ENCODE measurements around the gene ATP6V1F.

Gene ATP6V1F

GRCh38 chr7:128890306-128891109 lies 27.9 kb downstream of the ATP6V1F start:
- no peak overlapping the region for H3K9ac ChIP-seq (ENCODE audit: low read length)
- no peaks in the 10 kb centered on the region for H3F3A ChIP-seq (ENCODE audit: insufficient read depth, low read length)
- H3K79me2 ChIP-seq (ENCODE audit: insufficient read depth, low read length), result no peaks in the 10 kb centered on the region
- peaks cover 11% of the 10 kb centered on the region for H3K4me1 ChIP-seq (ENCODE audit: insufficient read depth, low read length, severe bottlenecking)
- no peaks in the 10 kb centered on the region for H3K9me3 ChIP-seq (ENCODE audit: low read length)
- H3K36me3 ChIP-seq (ENCODE audit: insufficient read depth, low read length), result no peaks in the 10 kb centered on the region
- no peak overlapping the region for H2AFZ ChIP-seq (ENCODE audit: low read length)
- H3K4me2 ChIP-seq (ENCODE audit: low read length), result peak overlapping the region; percentile 45
- H3K4me3 ChIP-seq (ENCODE audit: low read depth, low read length, poor library complexity, severe bottlenecking), result peak overlapping the region; percentile 31
- TF ChIP-seq EZH2 (IDR thresholded peaks at IDR 0.05; ENCODE audit: borderline replicate concordance, low read length) (no peak), CTCF (IDR thresholded peaks at IDR 0.05; ENCODE audit: low read length) (no peak)
- peaks cover 10% of the 10 kb centered on the region; the same call in 1 of the 2 replicates for H3K27me3 ChIP-seq (ENCODE audit: insufficient read depth, low read length)
- H3K27ac ChIP-seq (ENCODE audit: low read depth, low read length, poor library complexity, severe bottlenecking), result no peak overlapping the region
- no peaks in the 10 kb centered on the region for H3K9me2 ChIP-seq (ENCODE audit: low read depth, low read length)
- H4K20me1 ChIP-seq (ENCODE audit: insufficient read depth, low read length), result no peaks in the 10 kb centered on the region

- H3K4me2 ChIP-seq (ENCODE audit: low read length), result peak overlapping the region; percentile 45
- no peaks in the 10 kb centered on the region for H3K9me3 ChIP-seq (ENCODE audit: low read length)
- peaks cover 10% of the 10 kb centered on the region; the same call in 1 of the 2 replicates for H3K27me3 ChIP-seq (ENCODE audit: insufficient read depth, low read length)
- H3K9ac ChIP-seq (ENCODE audit: low read length), result no peak overlapping the region; the same call in 1 of the 2 replicates
- TF ChIP-seq EZH2 (IDR thresholded peaks at IDR 0.05; ENCODE audit: borderline replicate concordance, low read length) (no peak), CTCF (IDR thresholded peaks at IDR 0.05; ENCODE audit: low read length) (no peak)
- H3K4me3 ChIP-seq (ENCODE audit: low read depth, low read length, poor library complexity, severe bottlenecking), result peak overlapping the region; percentile 31
- no peak overlapping the region for H3K27ac ChIP-seq (ENCODE audit: low read depth, low read length, poor library complexity, severe bottlenecking)
- H3K9me2 ChIP-seq (ENCODE audit: low read depth, low read length), result no peaks in the 10 kb centered on the region
- H3F3A ChIP-seq (ENCODE audit: insufficient read depth, low read length), result no peaks in the 10 kb centered on the region
- no peaks in the 10 kb centered on the region for H3K36me3 ChIP-seq (ENCODE audit: insufficient read depth, low read length)
- no peaks in the 10 kb centered on the region for H4K20me1 ChIP-seq (ENCODE audit: insufficient read depth, low read length)
- peaks cover 11% of the 10 kb centered on the region for H3K4me1 ChIP-seq (ENCODE audit: insufficient read depth, low read length, severe bottlenecking)
- no peak overlapping the region for H2AFZ ChIP-seq (ENCODE audit: low read length)
- no peaks in the 10 kb centered on the region for H3K79me2 ChIP-seq (ENCODE audit: insufficient read depth, low read length)
Observed at GRCh38 chr7:128891110-128891941, 28.7 kb downstream of the ATP6V1F start.

- H3K4me3 ChIP-seq (ENCODE audit: low read depth, low read length, poor library complexity, severe bottlenecking), result no peak overlapping the region
- H3K27ac ChIP-seq (ENCODE audit: low read depth, low read length, poor library complexity, severe bottlenecking), result no peak overlapping the region
- no peak overlapping the region; the same call in 1 of the 2 replicates for H3K4me2 ChIP-seq (ENCODE audit: low read length)
Observed at GRCh38 chr7:128891942-128892269, 29.2 kb downstream of the ATP6V1F start.

More at GRCh38 chr7:128891942-128892269, 29.2 kb downstream of the ATP6V1F start:
- H3K36me3 ChIP-seq (ENCODE audit: insufficient read depth, low read length), result no peaks in the 10 kb centered on the region
- H2AFZ ChIP-seq (ENCODE audit: low read length), result no peak overlapping the region
- H3K79me2 ChIP-seq (ENCODE audit: insufficient read depth, low read length), result no peaks in the 10 kb centered on the region
- H3K4me1 ChIP-seq (ENCODE audit: insufficient read depth, low read length, severe bottlenecking), result peaks cover 11% of the 10 kb centered on the region
- no peaks in the 10 kb centered on the region for H3F3A ChIP-seq (ENCODE audit: insufficient read depth, low read length)
- TF ChIP-seq CTCF (IDR thresholded peaks at IDR 0.05; ENCODE audit: low read length) (no peak), EZH2 (IDR thresholded peaks at IDR 0.05; ENCODE audit: borderline replicate concordance, low read length) (no peak)
- peaks cover 10% of the 10 kb centered on the region; the same call in 1 of the 2 replicates for H3K27me3 ChIP-seq (ENCODE audit: insufficient read depth, low read length)
- H4K20me1 ChIP-seq (ENCODE audit: insufficient read depth, low read length), result no peaks in the 10 kb centered on the region
- H3K9me2 ChIP-seq (ENCODE audit: low read depth, low read length), result no peaks in the 10 kb centered on the region
- no peaks in the 10 kb centered on the region for H3K9me3 ChIP-seq (ENCODE audit: low read length)
- no peak overlapping the region; the same call in 1 of the 2 replicates for H3K9ac ChIP-seq (ENCODE audit: low read length)

All from OCI-LY1 (cell line).